Ovary (tissue), 9 donors: ENCODE results near the gene ASL. TPM values are rescaled to one million over a fixed set of nuclear protein-coding genes. Genes with fewer than 3 reads are reported as not detected.
A peak's percentile ranks its signal among the peaks of the same experiment; 100 is the strongest.

Experiments used
- DNase-seq, 5 donors: peaks; one replicate each; pipeline ENCODE4 v3.0.0-alpha.2; 2019 to 2020
- H3K27ac ChIP-seq, 2 donors: fragments of 200-600 bp; one replicate each; pipeline versions ENCODE4 v1.5.1 to v1.8.0; 2019 to 2022
- H3K27me3 ChIP-seq: fragments of 200-600 bp; one replicate; pipeline ENCODE4 v1.8.0; 2022
- H3K36me3 ChIP-seq: fragments of 200-600 bp; sonication (generic); one replicate; pipeline ENCODE4 v1.5.1; 2019
- H3K4me1 ChIP-seq: one replicate; pipeline ENCODE4 v1.8.1; 2013; ENCODE audit warnings: mild to moderate bottlenecking, moderate library complexity; ENCODE audit not compliant: insufficient read depth
- H3K4me3 ChIP-seq: fragments of 200-600 bp; sonication (generic); one replicate; pipeline ENCODE4 v1.5.1; 2017
- H3K9me3 ChIP-seq, 2 donors: fragments of 200-600 bp in 1 of 2; sonication (generic) in 1 of 2; one replicate each; pipeline versions ENCODE4 v1.5.1 to v1.8.1; 2013 to 2019; ENCODE audit warnings: mild to moderate bottlenecking in 1 of 2, moderate library complexity in 1 of 2
- EP300 ChIP-seq: sonication (generic); formaldehyde crosslinking; IDR thresholded peaks from one replicate; pipeline ENCODE4 v1.6.1; 2017; ENCODE audit warnings: antibody characterized with exemption
- POLR2A ChIP-seq: fragments of 450-650 bp; IDR thresholded peaks from one replicate; pipeline ENCODE4 v1.6.1; 2017; ENCODE audit warnings: antibody characterized with exemption, mild to moderate bottlenecking, moderate library complexity
- WGBS, 3 donors: extraction: QIAGEN DNeasy Blood & Tissue Kit in 1 of 3; methylation state at CpG; one replicate each; pipeline versions ENCODE4 v1.1.5 to v1.1.7; 2013 to 2017; 5-methylcytosine and 5-hydroxymethylcytosine counted together
- intact Hi-C, 4 donors: fragments of 100-400 bp; cut with DNase I; formaldehyde crosslinking; loops; one replicate each; pipeline versions ENCODE4 v1.11.0 to v1.15.1; 2022 to 2023
- polyA plus RNA-seq, 2 donors: library from polyadenylated mRNA; stranded (reverse); fragments of 200-250 nt in 1 of 2; fragments of 350-450 nt in 1 of 2; fragmentation: Illumina TruSeq in 1 of 2; extraction: RNeasy Lipid Tissue Mini Kit (QIAGEN cat#74804) in 1 of 2; gene quantifications; one replicate each; pipeline ENCODE4 v1.2.3, GENCODE V29; 2013 to 2014
- total RNA-seq, 7 donors: library from RNA; depleted of rRNA in 2 of 7; stranded (reverse); fragments of >200 nt in 2 of 7; fragmentation: NEBNext Ultra II Directional in 3 of 7; extraction: Animal tissue kit (Norgen Biotek cat#: 25700) in 3 of 7; gene quantifications; one replicate each; pipeline versions ENCODE4 v1.1.0 to v1.2.4, GENCODE V29; 2016 to 2023
- TF ChIP-seq, protein P1 (sequence below), 3 donors: fragments of 450-650 bp in 2 of 3; fragments of 200-600 bp in 1 of 3; IDR thresholded peaks; one replicate each; pipeline versions ENCODE4 v1.5.1 to v1.8.0; 2016 to 2022; ENCODE audit warnings: antibody characterized with exemption in 3 of 3, mild to moderate bottlenecking in 1 of 3
- donor health status: DM: no; HTN: no; CAD: no; lungs with moderate emphysema.
- donor health status: DM: no; HTN: no; CAD: no.
- donor health status: Bipolar disorder and iron deficiency.
- donor health status: DM: yes; HTN: yes; CAD: no.
- donor health status: DM: no; HTN: no; CAD: no.
- donor health status: DM: yes; HTN: yes; CAD: no.

The ASL gene
- total and polyA plus RNA-seq, 9 donors, result 2.8 to 28.8 (median 18.6) TPM

DNA sequence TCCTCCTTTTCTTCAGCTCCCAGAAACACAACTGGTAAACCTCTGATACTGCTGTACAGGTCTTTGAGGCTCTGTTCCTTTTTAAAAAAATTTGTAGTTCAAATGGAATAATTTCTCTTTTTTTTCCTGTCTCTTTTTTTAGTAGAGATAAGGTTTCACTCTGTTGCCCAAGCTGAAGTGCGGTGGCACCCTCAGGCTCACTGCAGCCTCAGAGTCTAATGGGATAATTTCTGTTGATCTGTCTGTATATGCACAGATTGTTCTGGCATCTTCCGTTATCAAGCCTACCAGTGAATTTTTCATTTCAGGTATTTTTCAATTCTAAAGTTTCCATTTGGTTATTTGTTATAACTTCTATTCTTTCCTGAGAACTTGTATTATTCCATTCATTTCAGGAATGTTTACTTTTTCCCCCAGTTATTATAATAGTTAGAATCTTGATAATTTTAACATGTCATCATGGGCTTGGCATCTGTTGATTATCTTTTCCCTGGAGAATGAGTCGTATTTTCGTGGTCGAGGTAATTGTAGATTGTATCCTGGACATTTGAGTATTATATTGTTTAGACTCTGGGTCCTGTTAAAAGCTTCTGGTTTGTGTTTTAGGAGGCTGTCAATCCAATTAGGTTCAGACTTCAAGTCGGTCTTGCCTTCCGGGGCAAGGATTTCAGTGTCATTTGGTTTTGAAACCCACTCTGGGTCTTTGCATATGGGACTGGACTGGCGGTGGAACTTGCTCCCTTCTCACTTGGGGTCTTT, 63.6 kb downstream of the ASL start:
- no peaks in the 10 kb centered on the region for H3K27me3 ChIP-seq
- peaks cover 3% of the 10 kb centered on the region for H3K4me1 ChIP-seq
- H3K27ac ChIP-seq, result no peak overlapping the region
- DNase-seq, result no peak
- H3K9me3 ChIP-seq, result no peaks in the 10 kb centered on the region
- WGBS, 3 donors, result 76 to 82% (median 81%) methylated on average over 8 of the region's 8 CpGs
- H3K36me3 ChIP-seq, result no peaks in the 10 kb centered on the region
- H3K4me3 ChIP-seq, result no peak overlapping the region
- intact Hi-C loops, result no loop called here
- TF ChIP-seq EP300 (no peak), POLR2A (no peak)
- TF ChIP-seq, protein P1, sequence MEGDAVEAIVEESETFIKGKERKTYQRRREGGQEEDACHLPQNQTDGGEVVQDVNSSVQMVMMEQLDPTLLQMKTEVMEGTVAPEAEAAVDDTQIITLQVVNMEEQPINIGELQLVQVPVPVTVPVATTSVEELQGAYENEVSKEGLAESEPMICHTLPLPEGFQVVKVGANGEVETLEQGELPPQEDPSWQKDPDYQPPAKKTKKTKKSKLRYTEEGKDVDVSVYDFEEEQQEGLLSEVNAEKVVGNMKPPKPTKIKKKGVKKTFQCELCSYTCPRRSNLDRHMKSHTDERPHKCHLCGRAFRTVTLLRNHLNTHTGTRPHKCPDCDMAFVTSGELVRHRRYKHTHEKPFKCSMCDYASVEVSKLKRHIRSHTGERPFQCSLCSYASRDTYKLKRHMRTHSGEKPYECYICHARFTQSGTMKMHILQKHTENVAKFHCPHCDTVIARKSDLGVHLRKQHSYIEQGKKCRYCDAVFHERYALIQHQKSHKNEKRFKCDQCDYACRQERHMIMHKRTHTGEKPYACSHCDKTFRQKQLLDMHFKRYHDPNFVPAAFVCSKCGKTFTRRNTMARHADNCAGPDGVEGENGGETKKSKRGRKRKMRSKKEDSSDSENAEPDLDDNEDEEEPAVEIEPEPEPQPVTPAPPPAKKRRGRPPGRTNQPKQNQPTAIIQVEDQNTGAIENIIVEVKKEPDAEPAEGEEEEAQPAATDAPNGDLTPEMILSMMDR (IDR thresholded peaks at IDR 0.05), result no peak

DNA sequence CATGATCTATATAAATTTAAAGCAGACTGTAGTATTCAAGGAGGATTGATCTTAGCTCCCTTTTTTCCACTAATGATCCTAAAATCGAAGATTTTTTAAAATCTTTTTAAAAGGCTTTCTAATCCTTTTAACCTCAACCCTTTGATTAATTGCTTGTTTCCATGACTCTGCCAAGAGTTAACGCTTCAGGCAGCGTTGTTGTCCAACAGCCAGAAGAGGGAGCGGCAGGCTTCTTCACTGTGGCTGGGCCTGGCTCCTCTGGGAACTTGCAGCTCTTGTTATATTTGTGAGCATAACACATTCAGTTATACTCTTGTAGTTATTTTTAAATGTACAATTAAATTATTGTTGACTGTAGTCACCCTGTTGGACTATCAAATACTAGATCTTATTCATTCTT, 65.3 kb downstream of the ASL start:
- peak; percentile 74 to 84 (median 79) for DNase-seq
- intact Hi-C loops, result loop anchor here in 1 of 4 donors (10.0 kb wide), 1 partner anchor 64 kb away; the partner anchor contains the start of gene TPST1
- Histone ChIP-seq H3K27me3 (no peaks in the 10 kb centered on the region), H3K4me3 (no peak overlapping the region), H3K27ac (peak overlapping the region in 1 of 2 donors; percentile 50), H3K4me1 (peaks cover 15% of the 10 kb centered on the region), H3K36me3 (no peaks in the 10 kb centered on the region), H3K9me3 (no peaks in the 10 kb centered on the region)
- TF ChIP-seq, protein P1 (IDR thresholded peaks at IDR 0.05), result peak; percentile 44 to 65 (median 55)
- TF ChIP-seq POLR2A, result no peak
- no peak for TF ChIP-seq EP300
- 3 to 10% (median 3%) methylated on average over 4 of the region's 4 CpGs for WGBS, 3 donors

DNA sequence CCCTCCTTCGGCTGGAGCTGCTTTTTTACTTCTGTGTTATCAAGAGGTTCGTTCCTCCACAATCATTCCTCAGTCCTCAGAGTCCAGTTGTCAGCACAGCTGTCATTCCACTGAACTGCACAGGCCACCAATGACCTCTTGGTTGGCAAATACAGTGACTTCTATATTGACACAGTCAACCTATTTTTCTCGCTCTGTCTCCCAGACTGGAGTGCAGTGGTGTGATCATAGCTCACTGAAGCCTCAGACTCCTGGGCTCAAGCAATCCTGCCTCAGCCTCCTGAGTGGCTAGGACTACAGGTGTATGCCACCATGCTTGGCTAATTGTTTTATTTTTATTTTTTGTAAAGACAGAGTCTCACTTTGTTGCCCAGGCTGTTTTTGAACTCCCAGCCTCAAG, 66.7 kb downstream of the ASL start:
- no peaks in the 10 kb centered on the region for H3K36me3 ChIP-seq
- TF ChIP-seq EP300 (no peak), POLR2A (no peak)
- TF ChIP-seq, protein P1 (IDR thresholded peaks at IDR 0.05), result no peak
- DNase-seq, result no peak
- no peak overlapping the region for H3K4me3 ChIP-seq
- 77 to 79% (median 79%) methylated on average over 3 of the region's 3 CpGs for WGBS, 3 donors
- no peaks in the 10 kb centered on the region for H3K9me3 ChIP-seq
- H3K27ac ChIP-seq, result no peak overlapping the region
- H3K27me3 ChIP-seq, result no peaks in the 10 kb centered on the region
- H3K4me1 ChIP-seq, result peaks cover 16% of the 10 kb centered on the region
- intact Hi-C loops, result loop anchor here in 1 of 4 donors (10.0 kb wide), 1 partner anchor 62 kb away; the partner anchor contains the start of gene TPST1

DNA sequence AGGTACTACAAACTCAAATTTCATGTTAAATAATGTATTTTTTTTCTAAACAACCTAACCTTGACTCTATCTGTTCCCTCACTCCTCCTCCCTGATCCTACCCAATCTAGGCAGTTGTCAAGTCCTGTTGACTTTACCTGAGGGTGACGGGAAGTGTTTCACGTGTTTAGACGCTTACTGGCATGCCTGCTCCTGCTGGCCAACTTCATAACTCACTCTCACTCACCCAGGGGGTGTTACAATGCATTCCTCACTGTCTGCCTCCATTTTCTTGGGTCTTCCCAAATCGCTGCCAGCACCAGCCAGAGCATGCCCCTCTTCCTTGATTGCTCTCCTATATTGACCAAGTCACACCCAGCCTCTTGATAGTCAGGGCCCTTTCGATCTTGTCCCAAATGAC, 67.4 kb downstream of the ASL start:
- Histone ChIP-seq H3K27me3 (no peaks in the 10 kb centered on the region), H3K9me3 (no peaks in the 10 kb centered on the region), H3K4me1 (peaks cover 16% of the 10 kb centered on the region), H3K36me3 (no peaks in the 10 kb centered on the region), H3K27ac (no peak overlapping the region), H3K4me3 (no peak overlapping the region)
- intact Hi-C loops, result loop anchor here in 1 of 4 donors (10.0 kb wide), 1 partner anchor 62 kb away; the partner anchor contains the start of gene TPST1
- no peak for DNase-seq
- no peak for TF ChIP-seq POLR2A
- no peak for TF ChIP-seq EP300
- TF ChIP-seq, protein P1 (IDR thresholded peaks at IDR 0.05), result no peak
- WGBS, 3 donors, result 72 to 85% (median 75%) methylated on average over 5 of the region's 5 CpGs

Other genes starting within 250 kb of the ASL start
- gene VKORC1L1, start 202.7 kb upstream of the ASL start, total RNA-seq, result 10 to 100 TPM; 11.8 to 30.0 (median 24.8) TPM
- gene VKORC1L1, start 202.7 kb upstream of the ASL start, polyA plus RNA-seq, result 10 to 100 TPM; 16.3 to 38.0 TPM
- gene GUSB, start 93.6 kb upstream of the ASL start, total RNA-seq, result 10 to 100 TPM; 19.6 to 41.8 (median 36.1) TPM
- 10 to 100 TPM; 54.0 to 80.9 TPM for gene GUSB, start 93.6 kb upstream of the ASL start, polyA plus RNA-seq
- 10 to 100 TPM; 25.0 to 46.8 (median 29.1) TPM for gene CRCP, start 39.0 kb downstream of the ASL start, total RNA-seq
- gene CRCP, start 39.0 kb downstream of the ASL start, polyA plus RNA-seq, result 10 to 100 TPM; 23.2 to 46.1 TPM
- 10 to 100 TPM; 24.0 to 42.5 (median 30.3) TPM for gene TPST1, start 129.5 kb downstream of the ASL start, total RNA-seq
- 10 to 100 TPM; 18.9 to 42.6 TPM for gene TPST1, start 129.5 kb downstream of the ASL start, polyA plus RNA-seq